ENCODE data around the gene KPNA6.

DNA sequence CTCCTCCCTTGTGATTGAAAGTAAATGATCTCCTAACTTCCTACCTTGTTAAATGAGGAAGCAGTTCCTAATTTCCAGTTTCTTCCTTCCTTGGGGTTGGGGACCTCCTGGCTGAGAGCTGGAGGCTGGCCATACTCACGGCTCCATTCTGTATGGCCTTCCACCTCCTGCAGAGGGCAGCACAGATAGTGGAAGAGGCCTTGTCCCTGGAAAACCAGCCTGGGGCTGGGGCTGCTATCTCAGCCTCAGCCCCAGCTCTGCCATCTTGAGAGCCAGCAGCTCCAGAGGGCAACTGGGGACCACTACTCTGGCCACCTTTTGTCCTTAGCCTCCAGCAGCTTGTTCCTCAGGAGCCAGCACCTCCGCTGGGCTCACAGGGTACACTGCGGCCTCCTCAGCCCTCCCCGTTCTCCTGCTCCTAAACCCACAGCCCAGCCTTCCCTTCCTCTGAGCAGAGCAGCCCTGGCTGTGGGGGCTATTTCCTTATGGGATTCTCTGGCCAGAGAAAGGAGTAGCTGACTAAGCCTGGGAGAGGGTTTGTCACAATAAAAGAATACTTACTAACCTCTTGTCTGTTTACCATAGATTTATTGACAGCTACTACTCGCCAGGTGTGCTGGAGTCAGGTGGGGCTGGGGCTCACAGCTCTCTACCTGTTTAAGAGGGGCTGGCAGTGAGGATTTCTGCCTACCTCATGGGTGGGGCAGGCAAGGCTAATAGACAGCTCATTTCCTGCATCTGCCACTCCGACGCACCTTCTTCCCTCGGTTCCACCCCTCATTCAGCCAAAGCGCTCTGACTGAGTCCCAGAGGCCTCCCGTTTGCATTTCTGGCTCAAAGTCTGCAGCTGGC, 108.0 kb downstream of the KPNA6 start:
- TF ChIP-seq, protein P1, sequence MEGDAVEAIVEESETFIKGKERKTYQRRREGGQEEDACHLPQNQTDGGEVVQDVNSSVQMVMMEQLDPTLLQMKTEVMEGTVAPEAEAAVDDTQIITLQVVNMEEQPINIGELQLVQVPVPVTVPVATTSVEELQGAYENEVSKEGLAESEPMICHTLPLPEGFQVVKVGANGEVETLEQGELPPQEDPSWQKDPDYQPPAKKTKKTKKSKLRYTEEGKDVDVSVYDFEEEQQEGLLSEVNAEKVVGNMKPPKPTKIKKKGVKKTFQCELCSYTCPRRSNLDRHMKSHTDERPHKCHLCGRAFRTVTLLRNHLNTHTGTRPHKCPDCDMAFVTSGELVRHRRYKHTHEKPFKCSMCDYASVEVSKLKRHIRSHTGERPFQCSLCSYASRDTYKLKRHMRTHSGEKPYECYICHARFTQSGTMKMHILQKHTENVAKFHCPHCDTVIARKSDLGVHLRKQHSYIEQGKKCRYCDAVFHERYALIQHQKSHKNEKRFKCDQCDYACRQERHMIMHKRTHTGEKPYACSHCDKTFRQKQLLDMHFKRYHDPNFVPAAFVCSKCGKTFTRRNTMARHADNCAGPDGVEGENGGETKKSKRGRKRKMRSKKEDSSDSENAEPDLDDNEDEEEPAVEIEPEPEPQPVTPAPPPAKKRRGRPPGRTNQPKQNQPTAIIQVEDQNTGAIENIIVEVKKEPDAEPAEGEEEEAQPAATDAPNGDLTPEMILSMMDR (IDR thresholded peaks at IDR 0.05): peak; percentile 62; the same call in 1 of the 2 replicates
- TF ChIP-seq, protein P2, sequence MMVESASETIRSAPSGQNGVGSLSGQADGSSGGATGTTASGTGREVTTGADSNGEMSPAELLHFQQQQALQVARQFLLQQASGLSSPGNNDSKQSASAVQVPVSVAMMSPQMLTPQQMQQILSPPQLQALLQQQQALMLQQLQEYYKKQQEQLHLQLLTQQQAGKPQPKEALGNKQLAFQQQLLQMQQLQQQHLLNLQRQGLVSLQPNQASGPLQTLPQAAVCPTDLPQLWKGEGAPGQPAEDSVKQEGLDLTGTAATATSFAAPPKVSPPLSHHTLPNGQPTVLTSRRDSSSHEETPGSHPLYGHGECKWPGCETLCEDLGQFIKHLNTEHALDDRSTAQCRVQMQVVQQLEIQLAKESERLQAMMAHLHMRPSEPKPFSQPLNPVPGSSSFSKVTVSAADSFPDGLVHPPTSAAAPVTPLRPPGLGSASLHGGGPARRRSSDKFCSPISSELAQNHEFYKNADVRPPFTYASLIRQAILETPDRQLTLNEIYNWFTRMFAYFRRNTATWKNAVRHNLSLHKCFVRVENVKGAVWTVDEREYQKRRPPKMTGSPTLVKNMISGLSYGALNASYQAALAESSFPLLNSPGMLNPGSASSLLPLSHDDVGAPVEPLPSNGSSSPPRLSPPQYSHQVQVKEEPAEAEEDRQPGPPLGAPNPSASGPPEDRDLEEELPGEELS (CRISPR knock-in tag; IDR thresholded peaks at IDR 0.05): no peak
- no peak for TF ChIP-seq FOXJ3 (CRISPR knock-in tag; IDR thresholded peaks at IDR 0.05; ENCODE audit: borderline replicate concordance)
- no peak for TF ChIP-seq SP1 (CRISPR knock-in tag; conservative IDR thresholded peaks at IDR 0.05)
- no peak for TF ChIP-seq GABPB1 (CRISPR knock-in tag; IDR thresholded peaks at IDR 0.05)
- TF ChIP-seq, protein P3, sequence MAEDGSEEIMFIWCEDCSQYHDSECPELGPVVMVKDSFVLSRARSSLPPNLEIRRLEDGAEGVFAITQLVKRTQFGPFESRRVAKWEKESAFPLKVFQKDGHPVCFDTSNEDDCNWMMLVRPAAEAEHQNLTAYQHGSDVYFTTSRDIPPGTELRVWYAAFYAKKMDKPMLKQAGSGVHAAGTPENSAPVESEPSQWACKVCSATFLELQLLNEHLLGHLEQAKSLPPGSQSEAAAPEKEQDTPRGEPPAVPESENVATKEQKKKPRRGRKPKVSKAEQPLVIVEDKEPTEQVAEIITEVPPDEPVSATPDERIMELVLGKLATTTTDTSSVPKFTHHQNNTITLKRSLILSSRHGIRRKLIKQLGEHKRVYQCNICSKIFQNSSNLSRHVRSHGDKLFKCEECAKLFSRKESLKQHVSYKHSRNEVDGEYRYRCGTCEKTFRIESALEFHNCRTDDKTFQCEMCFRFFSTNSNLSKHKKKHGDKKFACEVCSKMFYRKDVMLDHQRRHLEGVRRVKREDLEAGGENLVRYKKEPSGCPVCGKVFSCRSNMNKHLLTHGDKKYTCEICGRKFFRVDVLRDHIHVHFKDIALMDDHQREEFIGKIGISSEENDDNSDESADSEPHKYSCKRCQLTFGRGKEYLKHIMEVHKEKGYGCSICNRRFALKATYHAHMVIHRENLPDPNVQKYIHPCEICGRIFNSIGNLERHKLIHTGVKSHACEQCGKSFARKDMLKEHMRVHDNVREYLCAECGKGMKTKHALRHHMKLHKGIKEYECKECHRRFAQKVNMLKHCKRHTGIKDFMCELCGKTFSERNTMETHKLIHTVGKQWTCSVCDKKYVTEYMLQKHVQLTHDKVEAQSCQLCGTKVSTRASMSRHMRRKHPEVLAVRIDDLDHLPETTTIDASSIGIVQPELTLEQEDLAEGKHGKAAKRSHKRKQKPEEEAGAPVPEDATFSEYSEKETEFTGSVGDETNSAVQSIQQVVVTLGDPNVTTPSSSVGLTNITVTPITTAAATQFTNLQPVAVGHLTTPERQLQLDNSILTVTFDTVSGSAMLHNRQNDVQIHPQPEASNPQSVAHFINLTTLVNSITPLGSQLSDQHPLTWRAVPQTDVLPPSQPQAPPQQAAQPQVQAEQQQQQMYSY (CRISPR knock-in tag; IDR thresholded peaks at IDR 0.05): no peak
- TF ChIP-seq, protein P4, sequence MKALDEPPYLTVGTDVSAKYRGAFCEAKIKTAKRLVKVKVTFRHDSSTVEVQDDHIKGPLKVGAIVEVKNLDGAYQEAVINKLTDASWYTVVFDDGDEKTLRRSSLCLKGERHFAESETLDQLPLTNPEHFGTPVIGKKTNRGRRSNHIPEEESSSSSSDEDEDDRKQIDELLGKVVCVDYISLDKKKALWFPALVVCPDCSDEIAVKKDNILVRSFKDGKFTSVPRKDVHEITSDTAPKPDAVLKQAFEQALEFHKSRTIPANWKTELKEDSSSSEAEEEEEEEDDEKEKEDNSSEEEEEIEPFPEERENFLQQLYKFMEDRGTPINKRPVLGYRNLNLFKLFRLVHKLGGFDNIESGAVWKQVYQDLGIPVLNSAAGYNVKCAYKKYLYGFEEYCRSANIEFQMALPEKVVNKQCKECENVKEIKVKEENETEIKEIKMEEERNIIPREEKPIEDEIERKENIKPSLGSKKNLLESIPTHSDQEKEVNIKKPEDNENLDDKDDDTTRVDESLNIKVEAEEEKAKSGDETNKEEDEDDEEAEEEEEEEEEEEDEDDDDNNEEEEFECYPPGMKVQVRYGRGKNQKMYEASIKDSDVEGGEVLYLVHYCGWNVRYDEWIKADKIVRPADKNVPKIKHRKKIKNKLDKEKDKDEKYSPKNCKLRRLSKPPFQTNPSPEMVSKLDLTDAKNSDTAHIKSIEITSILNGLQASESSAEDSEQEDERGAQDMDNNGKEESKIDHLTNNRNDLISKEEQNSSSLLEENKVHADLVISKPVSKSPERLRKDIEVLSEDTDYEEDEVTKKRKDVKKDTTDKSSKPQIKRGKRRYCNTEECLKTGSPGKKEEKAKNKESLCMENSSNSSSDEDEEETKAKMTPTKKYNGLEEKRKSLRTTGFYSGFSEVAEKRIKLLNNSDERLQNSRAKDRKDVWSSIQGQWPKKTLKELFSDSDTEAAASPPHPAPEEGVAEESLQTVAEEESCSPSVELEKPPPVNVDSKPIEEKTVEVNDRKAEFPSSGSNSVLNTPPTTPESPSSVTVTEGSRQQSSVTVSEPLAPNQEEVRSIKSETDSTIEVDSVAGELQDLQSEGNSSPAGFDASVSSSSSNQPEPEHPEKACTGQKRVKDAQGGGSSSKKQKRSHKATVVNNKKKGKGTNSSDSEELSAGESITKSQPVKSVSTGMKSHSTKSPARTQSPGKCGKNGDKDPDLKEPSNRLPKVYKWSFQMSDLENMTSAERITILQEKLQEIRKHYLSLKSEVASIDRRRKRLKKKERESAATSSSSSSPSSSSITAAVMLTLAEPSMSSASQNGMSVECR (CRISPR knock-in tag; IDR thresholded peaks at IDR 0.05; ENCODE audit: borderline replicate concordance): no peak
- TF ChIP-seq NR3C1 (CRISPR knock-in tag; conservative IDR thresholded peaks at IDR 0.05; ENCODE audit: low read depth): no peak
- TF ChIP-seq, protein P5, sequence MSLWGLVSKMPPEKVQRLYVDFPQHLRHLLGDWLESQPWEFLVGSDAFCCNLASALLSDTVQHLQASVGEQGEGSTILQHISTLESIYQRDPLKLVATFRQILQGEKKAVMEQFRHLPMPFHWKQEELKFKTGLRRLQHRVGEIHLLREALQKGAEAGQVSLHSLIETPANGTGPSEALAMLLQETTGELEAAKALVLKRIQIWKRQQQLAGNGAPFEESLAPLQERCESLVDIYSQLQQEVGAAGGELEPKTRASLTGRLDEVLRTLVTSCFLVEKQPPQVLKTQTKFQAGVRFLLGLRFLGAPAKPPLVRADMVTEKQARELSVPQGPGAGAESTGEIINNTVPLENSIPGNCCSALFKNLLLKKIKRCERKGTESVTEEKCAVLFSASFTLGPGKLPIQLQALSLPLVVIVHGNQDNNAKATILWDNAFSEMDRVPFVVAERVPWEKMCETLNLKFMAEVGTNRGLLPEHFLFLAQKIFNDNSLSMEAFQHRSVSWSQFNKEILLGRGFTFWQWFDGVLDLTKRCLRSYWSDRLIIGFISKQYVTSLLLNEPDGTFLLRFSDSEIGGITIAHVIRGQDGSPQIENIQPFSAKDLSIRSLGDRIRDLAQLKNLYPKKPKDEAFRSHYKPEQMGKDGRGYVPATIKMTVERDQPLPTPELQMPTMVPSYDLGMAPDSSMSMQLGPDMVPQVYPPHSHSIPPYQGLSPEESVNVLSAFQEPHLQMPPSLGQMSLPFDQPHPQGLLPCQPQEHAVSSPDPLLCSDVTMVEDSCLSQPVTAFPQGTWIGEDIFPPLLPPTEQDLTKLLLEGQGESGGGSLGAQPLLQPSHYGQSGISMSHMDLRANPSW (CRISPR knock-in tag; conservative IDR thresholded peaks at IDR 0.05; ENCODE audit: low read depth): no peak

Data from WTC11 (cell line).